Heart right ventricle (tissue), 16 donors: ENCODE data around the gene RPEL1. TPM values are rescaled to one million over a fixed set of nuclear protein-coding genes. Genes with fewer than 3 reads are reported as not detected.

Experiments used
- ATAC-seq, 8 donors: fragments of 200-7000 bp; cut with Tn5 transposase; one replicate each; pipeline ENCODE4 v1.9.1; 2020; ENCODE audit warnings: mild to moderate bottlenecking in 8 of 8, moderate library complexity in 8 of 8, moderate number of reproducible peaks in 1 of 8
- DNase-seq, 2 donors: peaks; one replicate each; pipeline ENCODE4 v3.0.0-alpha.2; 2020
- H3K27ac ChIP-seq, 10 donors: fragments of 200-600 bp; sonication (generic) in 2 of 10; one replicate each; pipeline versions ENCODE4 v1.5.0 to v1.8.0; 2020 to 2022; ENCODE audit warnings: mild to moderate bottlenecking in 3 of 10
- H3K27me3 ChIP-seq, 7 donors: fragments of 200-600 bp; one replicate each; pipeline ENCODE4 v1.8.0; 2021 to 2022; ENCODE audit warnings: mild to moderate bottlenecking in 2 of 7
- H3K36me3 ChIP-seq, 9 donors: fragments of 200-600 bp; sonication (generic) in 1 of 9; one replicate each; pipeline versions ENCODE4 v1.5.0 to v1.8.0; 2020 to 2022; ENCODE audit warnings: mild to moderate bottlenecking in 2 of 9
- H3K4me1 ChIP-seq, 9 donors: fragments of 200-600 bp; sonication (generic) in 1 of 9; one replicate each; pipeline versions ENCODE4 v1.5.0 to v1.8.0; 2020 to 2022; ENCODE audit warnings: mild to moderate bottlenecking in 4 of 9
- H3K4me3 ChIP-seq, 10 donors: fragments of 200-600 bp; sonication (generic) in 2 of 10; one replicate each; pipeline versions ENCODE4 v1.5.0 to v1.8.0; 2020 to 2022; ENCODE audit warnings: mild to moderate bottlenecking in 7 of 10, moderate library complexity in 2 of 10
- H3K9me3 ChIP-seq, 11 donors: fragments of 200-600 bp in 10 of 11; sonication (generic) in 2 of 11; one replicate each; pipeline versions ENCODE4 v1.5.0 to v1.8.0; 2013 to 2022; ENCODE audit warnings: mild to moderate bottlenecking in 2 of 11, control low read depth in 1 of 11, moderate library complexity in 1 of 11
- CTCF ChIP-seq, 9 donors: fragments of 200-600 bp; sonication (generic) in 2 of 9; IDR thresholded peaks; one replicate each; pipeline versions ENCODE4 v1.5.0 to v1.8.0; 2021 to 2022; ENCODE audit warnings: antibody characterized with exemption in 9 of 9, mild to moderate bottlenecking in 5 of 9, moderate library complexity in 1 of 9
- WGBS, 2 donors: extraction: QIAGEN DNeasy Blood & Tissue Kit; methylation state at CpG; one replicate each; pipeline ENCODE4 v1.1.7; 2013; ENCODE audit warnings: inconsistent platforms in 1 of 2; 5-methylcytosine and 5-hydroxymethylcytosine counted together
- intact Hi-C, 10 donors: fragments of 100-400 bp; cut with DNase I; formaldehyde crosslinking; loops; one replicate each; pipeline versions ENCODE4 v1.11.1 to v1.14.2; 2022
- polyA plus RNA-seq, 2 donors: library from polyadenylated mRNA; stranded (reverse); fragments of 200-250 nt; gene quantifications; one replicate each; pipeline ENCODE4 v1.2.3, GENCODE V29; 2013
- total RNA-seq, 10 donors: library from RNA; stranded (reverse); fragmentation: NEBNext Ultra II Directional in 3 of 10; extraction: Animal tissue kit (Norgen Biotek cat#: 25700) in 3 of 10; gene quantifications; one replicate each; pipeline versions ENCODE4 v1.2.1 to v1.2.4, GENCODE V29; 2021 to 2023
- donor health status: Arrhythmogenic right ventricular cardiomyopathy.
- donor health status: ischemic (EF 13 %, LVEDD 7.1; RV severe dilation, severe dysfunction).
- donor health status: healthy with polysubstance abuse.
- donor health status: DM: no; HTN: yes; CAD: no.
- donor health status: DM: no; HTN: no; CAD: no.
- donor health status: ischemic (EF 25% LVEDD 6.9; RV normal size, moderate dysfunction).
- donor health status: ischemic (EF 25% LVEDD 5.7; RV mildly dilated, moderate dysfunction).
- donor health status: healthy.
- donor health status: DM: yes; HTN: yes; CAD: no.
- donor health status: Ischemic cardiomyopathy.
- donor health status: ischemic (EF 35%, LVEDD 5.7; RV mildly dilated, moderate dysfunction).
- donor health status: nonischemic (EF 11% LVEDD 7.7; RV severe dilation, severe dysfunction).
- donor health status: DM: yes; HTN: yes; CAD: no.
- donor health status: PGD.
- donor health status: ischemic (EF 29% LVEDD 5.4; RV normal size, mild dysfunction).
- donor health status: nonischemic (EF 23%, LVEDD 6.1; RV moderate dilation, normal function).

Gene RPEL1
- total and polyA plus RNA-seq, 12 donors, result 0.01 TPM; not detected in 11

GRCh38 chr10:103262229-103262628 lies 16.5 kb downstream of the RPEL1 start:
- peaks cover 0 to 44% (median 16%) of the 10 kb centered on the region in 7 donors for H3K27me3 ChIP-seq
- H3K36me3 ChIP-seq, result no peaks in the 10 kb centered on the region
- DNase-seq, result no peak
- no peak for ATAC-seq
- no peak overlapping the region for H3K4me3 ChIP-seq
- 68 to 73% methylated on average over 3 of the region's 3 CpGs for whole genome bisulfite sequencing, 2 donors
- no peaks in the 10 kb centered on the region for H3K4me1 ChIP-seq
- peaks cover 0 to 6% (median 0%) of the 10 kb centered on the region in 11 donors for H3K9me3 ChIP-seq
- no peak overlapping the region for H3K27ac ChIP-seq
- intact Hi-C loops, result no loop called here
- TF ChIP-seq CTCF (IDR thresholded peaks at IDR 0.05), result no peak

GRCh38 chr10:103265717-103266329 lies 20.1 kb downstream of the RPEL1 start:
- H3K9me3 ChIP-seq, result no peaks in the 10 kb centered on the region
- no peaks in the 10 kb centered on the region for H3K4me1 ChIP-seq
- intact Hi-C loops, result no loop called here
- TF ChIP-seq CTCF (IDR thresholded peaks at IDR 0.05), result no peak
- WGBS, 2 donors, result 32 to 33% methylated on average over 11 of the region's 11 CpGs
- no peak overlapping the region for H3K4me3 ChIP-seq
- ATAC-seq (no peak), DNase-seq (peak in 1 of 2 donors; percentile 73)
- peaks cover 0 to 70% (median 37%) of the 10 kb centered on the region in 7 donors for H3K27me3 ChIP-seq
- H3K36me3 ChIP-seq, result no peaks in the 10 kb centered on the region
- no peak overlapping the region for H3K27ac ChIP-seq

- H3K27me3 ChIP-seq, result peaks cover 14 to 56% (median 51%) of the 10 kb centered on the region in 7 donors
- H3K4me1 ChIP-seq, result peaks cover 0 to 26% (median 6%) of the 10 kb centered on the region in 9 donors
- no peak overlapping the region for H3K4me3 ChIP-seq
- TF ChIP-seq CTCF (IDR thresholded peaks at IDR 0.05), result no peak
- intact Hi-C loops, result no loop called here
- ATAC-seq (peak in 5 of 8 donors; percentile 35 to 84 (median 43)), DNase-seq (no peak)
- WGBS, 2 donors, result 36 to 47% methylated on average over 4 of the region's 4 CpGs
- H3K27ac ChIP-seq, result no peak overlapping the region
- H3K36me3 ChIP-seq, result no peaks in the 10 kb centered on the region
- no peaks in the 10 kb centered on the region for H3K9me3 ChIP-seq
These were observed 27.4 kb downstream of the RPEL1 start for GRCh38 chr10:103273041-103273441.

- intact Hi-C loops, result no loop called here
- 8 to 12% methylated on average over 21 of the region's 21 CpGs for WGBS, 2 donors
- Histone ChIP-seq H3K9me3 (no peaks in the 10 kb centered on the region), H3K27me3 (peaks cover 19 to 72% (median 67%) of the 10 kb centered on the region in 7 donors), H3K36me3 (no peaks in the 10 kb centered on the region), H3K27ac (no peak overlapping the region), H3K4me1 (peaks cover 0 to 27% (median 6%) of the 10 kb centered on the region in 9 donors), H3K4me3 (peak overlapping the region in 5 of 10 donors; percentile 15 to 39 (median 22))
- ATAC-seq (no peak), DNase-seq (no peak)
- no peak for TF ChIP-seq CTCF (IDR thresholded peaks at IDR 0.05)
These were observed 30.7 kb downstream of the RPEL1 start for GRCh38 chr10:103276251-103276895.
